Stimulated activated CD8-positive, alpha-beta memory T cell treated with anti-CD3 and anti-CD28 coated beads, Interleukin-7, amount 100 ng/mL, for 48 hours (primary cell): ENCODE data around the gene LRCH2.

Source experiments
- DNase-seq, 2 donors: peaks; one replicate each; pipeline ENCODE4 v3.0.0-alpha.2; 2020; ENCODE audit warnings: low read depth in 1 of 2; ENCODE audit errors: extremely low read depth in 1 of 2

LRCH2 gene

DNA sequence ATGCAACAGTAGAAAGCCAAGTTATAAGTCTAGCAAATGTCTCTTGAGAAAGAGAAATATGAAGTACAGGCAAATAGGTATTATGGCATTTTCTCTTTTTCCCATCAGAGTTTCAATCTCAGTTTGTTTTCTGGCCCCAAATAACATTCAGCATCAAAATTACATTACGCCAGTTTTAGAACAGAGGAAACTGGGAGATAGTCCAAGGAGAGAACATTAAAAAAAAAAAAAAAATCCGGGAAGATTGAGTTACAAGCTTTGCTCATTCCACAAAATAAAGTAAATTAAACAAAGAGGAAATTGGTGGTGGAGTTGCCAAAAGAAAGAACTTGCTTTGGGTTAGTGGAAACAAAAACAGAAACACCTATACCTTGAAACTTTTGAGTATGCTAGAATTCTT lies 166.1 kb downstream of the LRCH2 start:
- no peak for DNase-seq

DNA sequence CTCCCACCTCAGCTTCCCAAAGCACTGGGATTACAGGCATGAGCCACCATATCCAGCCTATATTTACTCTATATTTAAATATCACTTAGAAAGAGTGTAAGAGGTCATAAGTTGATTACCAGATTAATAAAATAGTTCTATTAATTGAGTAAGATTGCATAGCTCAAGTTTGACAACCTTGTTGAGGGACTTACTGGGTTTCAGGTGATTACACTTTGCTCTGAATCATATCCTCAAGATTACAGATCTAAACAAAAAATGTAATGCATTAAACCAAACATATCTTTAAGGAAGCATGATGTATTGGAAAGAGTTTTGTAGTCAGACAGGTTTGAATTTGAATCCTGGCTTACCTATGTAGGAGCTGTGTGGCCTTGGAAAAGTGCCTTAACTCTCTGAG lies 168.6 kb downstream of the LRCH2 start:
- no peak for DNase-seq
